ENCODE data around the gene SPINK9.

- TF ChIP-seq CTCF (conservative IDR thresholded peaks at IDR 0.05; ENCODE audit: low read length) (no peak), EZH2phosphoT487 (IDR thresholded peaks at IDR 0.05; ENCODE audit: borderline replicate concordance) (no peak)
Observed at GRCh38 chr5:148388696-148389095, 53.3 kb downstream of the SPINK9 start.

All from Loucy (cell line).